Duodenal mucosa (tissue), 2 donors: ENCODE measurements around the gene NPM1.

Source experiments
- H3K27ac ChIP-seq: one replicate; pipeline ENCODE4 v1.7.0; 2013; ENCODE audit warnings: low read depth, low read length
- H3K27me3 ChIP-seq, 2 donors: one replicate each; pipeline ENCODE4 v1.7.0; 2013; ENCODE audit warnings: low read length in 2 of 2, control low read depth in 1 of 2; ENCODE audit not compliant: insufficient read depth in 2 of 2, control insufficient read depth in 1 of 2
- H3K36me3 ChIP-seq, 2 donors: one replicate each; pipeline ENCODE4 v1.7.0; 2013; ENCODE audit warnings: low read length in 2 of 2, control low read depth in 1 of 2; ENCODE audit not compliant: insufficient read depth in 2 of 2, control insufficient read depth in 1 of 2
- H3K4me1 ChIP-seq, 2 donors: one replicate each; pipeline ENCODE4 v1.7.0; 2013; ENCODE audit warnings: low read length in 2 of 2, control low read depth in 1 of 2; ENCODE audit not compliant: insufficient read depth in 2 of 2, control insufficient read depth in 1 of 2
- H3K4me3 ChIP-seq, 2 donors: one replicate each; pipeline ENCODE4 v1.7.0; 2013; ENCODE audit warnings: low read length in 2 of 2, low read depth in 1 of 2
- H3K9ac ChIP-seq, 2 donors: one replicate each; pipeline ENCODE4 v1.7.0; 2013; ENCODE audit warnings: low read length in 2 of 2, low read depth in 1 of 2
- H3K9me3 ChIP-seq, 2 donors: one replicate each; pipeline ENCODE4 v1.7.0; 2013; ENCODE audit warnings: low read length in 2 of 2, control low read depth in 1 of 2; ENCODE audit not compliant: control insufficient read depth in 1 of 2

NPM1 gene

DNA sequence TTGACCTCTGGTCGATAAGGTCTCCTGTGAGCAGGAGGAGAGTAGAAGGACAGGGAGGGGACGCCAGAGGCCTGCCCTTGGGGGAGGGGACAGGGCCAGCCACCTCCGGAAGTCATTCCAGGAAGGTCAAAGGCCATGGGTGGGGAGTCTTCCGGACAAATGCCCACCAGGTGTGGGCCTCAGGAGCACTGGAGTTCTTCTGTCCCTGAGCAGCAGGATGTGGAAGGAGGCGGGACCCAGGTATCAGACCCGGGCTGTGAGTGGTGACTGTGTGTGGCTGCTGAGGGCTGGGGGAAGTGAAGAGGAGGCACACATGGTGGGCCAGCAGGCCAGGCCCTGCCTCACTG, 45.7 kb downstream of the NPM1 start:
- H3K4me1 ChIP-seq: no peaks in the 10 kb centered on the region
- no peaks in the 10 kb centered on the region for H3K27me3 ChIP-seq
- H3K9ac ChIP-seq: no peak overlapping the region
- no peaks in the 10 kb centered on the region for H3K36me3 ChIP-seq
- no peak overlapping the region for H3K4me3 ChIP-seq
- no peak overlapping the region for H3K27ac ChIP-seq
- no peaks in the 10 kb centered on the region for H3K9me3 ChIP-seq

DNA sequence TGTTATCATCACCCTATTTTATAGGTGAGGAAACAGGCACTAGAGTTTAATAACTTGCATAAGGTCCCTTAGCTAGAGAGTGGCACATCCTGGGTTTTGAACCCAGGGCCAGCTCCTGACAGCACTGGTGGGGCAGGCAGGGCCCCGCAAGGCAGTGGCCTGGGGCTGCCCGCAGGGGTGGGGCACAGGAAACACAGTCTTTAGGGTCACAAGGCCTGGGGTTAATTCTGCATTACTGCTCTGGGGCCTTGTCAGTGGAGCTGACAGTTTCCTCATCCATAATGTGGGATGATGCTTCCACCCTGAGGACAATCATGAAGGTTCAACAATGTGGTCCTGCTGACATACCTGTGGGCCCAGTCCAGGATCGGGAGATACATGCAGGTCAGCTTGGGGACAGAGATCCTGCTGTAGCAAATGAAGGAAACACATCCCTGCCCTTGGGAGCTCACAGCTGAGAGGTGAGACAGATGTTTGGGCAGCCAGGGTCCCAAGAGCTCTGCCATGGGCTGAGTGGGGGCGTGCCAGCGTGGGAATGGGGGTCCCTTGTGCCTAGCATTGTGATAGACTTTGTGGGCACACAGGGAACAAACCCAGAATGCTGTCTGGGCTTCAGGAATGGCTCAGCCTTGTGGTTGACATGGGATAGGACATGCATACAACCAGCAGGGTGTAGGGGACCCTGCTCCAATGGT, 46.5 kb downstream of the NPM1 start:
- Histone ChIP-seq H3K4me3 (no peak overlapping the region), H3K9ac (no peak overlapping the region), H3K27ac (no peak overlapping the region), H3K27me3 (no peaks in the 10 kb centered on the region), H3K9me3 (no peaks in the 10 kb centered on the region), H3K4me1 (no peaks in the 10 kb centered on the region), H3K36me3 (no peaks in the 10 kb centered on the region)

DNA sequence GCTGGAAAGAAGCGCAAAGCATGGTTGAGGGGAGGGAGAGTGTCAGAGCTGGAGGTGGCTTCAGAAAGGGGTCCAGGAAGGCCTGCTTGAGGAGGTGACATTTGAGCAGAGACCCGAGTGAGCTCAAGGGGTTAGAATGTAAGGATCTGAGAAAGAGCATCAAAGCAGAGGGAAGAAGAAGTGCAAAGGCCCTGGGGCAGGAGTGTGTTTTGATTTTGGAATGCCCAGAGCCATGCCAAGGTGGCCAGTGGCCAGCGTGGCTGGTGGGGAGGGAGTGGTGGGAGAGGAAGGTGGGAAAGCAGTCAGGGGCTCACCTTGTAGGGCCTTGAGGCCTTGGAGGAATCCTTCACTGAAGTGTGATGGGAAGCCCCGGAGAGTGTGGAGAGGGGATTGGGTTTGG, 47.2 kb downstream of the NPM1 start:
- no peaks in the 10 kb centered on the region for H3K9me3 ChIP-seq
- H3K27ac ChIP-seq: no peak overlapping the region
- H3K36me3 ChIP-seq: no peaks in the 10 kb centered on the region
- no peaks in the 10 kb centered on the region for H3K27me3 ChIP-seq
- no peak overlapping the region for H3K9ac ChIP-seq
- H3K4me1 ChIP-seq: no peaks in the 10 kb centered on the region
- no peak overlapping the region for H3K4me3 ChIP-seq

DNA sequence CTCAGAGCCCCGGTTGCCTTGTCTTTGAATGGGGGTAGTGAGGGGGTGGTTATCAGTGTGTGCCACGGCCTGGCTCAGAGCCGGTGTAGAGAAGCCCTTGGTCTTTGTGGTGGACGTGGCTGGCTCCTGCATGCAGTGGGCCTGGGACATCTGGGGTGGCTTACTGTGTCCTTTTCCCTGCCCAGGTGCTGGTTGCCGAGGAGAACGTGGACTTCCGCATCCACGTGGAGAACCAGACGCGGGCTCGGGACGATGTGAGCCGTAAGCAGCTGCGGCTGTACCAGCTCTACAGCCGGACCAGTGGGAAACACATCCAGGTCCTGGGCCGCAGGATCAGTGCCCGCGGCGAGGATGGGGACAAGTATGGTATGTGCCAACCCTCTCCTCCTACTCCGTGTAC, 48.3 kb downstream of the NPM1 start:
- H3K4me1 ChIP-seq: no peaks in the 10 kb centered on the region
- H3K9ac ChIP-seq: no peak overlapping the region
- no peak overlapping the region for H3K27ac ChIP-seq
- H3K27me3 ChIP-seq: no peaks in the 10 kb centered on the region
- no peak overlapping the region for H3K4me3 ChIP-seq
- H3K9me3 ChIP-seq: no peaks in the 10 kb centered on the region
- H3K36me3 ChIP-seq: no peaks in the 10 kb centered on the region

DNA sequence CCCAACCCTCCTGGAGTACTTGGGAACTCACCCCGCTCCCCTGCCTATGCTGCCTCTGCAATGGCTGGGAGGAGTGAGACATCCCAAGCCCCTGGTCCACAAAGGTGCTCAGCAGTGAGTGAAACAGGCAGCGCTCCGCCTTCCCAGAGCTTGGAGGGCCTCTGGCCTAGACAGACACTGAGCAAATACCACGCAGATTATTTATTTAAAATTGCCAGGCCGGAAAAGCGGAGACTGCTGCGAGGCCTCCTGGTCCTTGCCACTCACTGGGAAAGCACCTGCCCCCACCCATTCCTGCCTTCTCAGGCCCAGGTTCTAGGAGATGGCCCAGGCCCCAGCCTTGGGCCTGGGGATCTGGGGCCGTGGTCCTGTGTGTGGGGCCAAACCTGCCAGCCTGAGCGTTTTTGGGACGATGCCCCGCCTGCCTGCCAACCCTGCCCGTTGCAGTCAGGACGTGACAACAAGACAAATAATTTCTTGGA, 49.2 kb downstream of the NPM1 start:
- no peaks in the 10 kb centered on the region for H3K36me3 ChIP-seq
- H3K4me1 ChIP-seq: no peaks in the 10 kb centered on the region
- H3K27ac ChIP-seq: no peak overlapping the region
- no peaks in the 10 kb centered on the region for H3K9me3 ChIP-seq
- H3K9ac ChIP-seq: no peak overlapping the region
- no peak overlapping the region for H3K4me3 ChIP-seq
- no peaks in the 10 kb centered on the region for H3K27me3 ChIP-seq

DNA sequence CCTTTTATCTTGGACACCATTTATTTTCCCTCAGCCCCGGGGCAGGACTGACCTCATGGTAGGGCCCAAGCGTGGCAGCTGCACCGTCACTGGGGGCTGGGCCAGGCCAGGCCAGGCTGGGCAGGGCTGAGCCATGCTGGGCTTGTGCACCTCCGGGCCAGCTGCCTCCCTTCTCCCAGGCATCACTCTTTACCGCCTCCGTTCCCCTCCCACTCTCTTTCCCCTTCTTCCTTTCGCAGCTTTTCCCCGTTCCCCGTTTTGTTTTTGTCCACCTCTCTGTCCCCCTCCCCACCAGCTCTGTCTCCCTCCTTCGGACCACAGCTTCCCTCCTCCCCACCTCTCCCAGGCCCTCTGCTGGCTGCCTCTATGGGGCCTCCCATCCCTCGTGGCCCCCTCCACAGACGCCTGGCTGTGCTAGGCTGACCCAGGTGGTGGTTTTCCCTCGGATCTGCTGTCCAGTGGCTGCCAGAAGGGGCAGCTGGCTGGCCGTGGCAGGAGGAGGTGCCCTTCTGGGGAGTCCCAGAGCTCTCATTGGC, 49.7 kb downstream of the NPM1 start:
- Histone ChIP-seq H3K4me1 (no peaks in the 10 kb centered on the region), H3K27ac (no peak overlapping the region), H3K4me3 (no peak overlapping the region), H3K9me3 (no peaks in the 10 kb centered on the region), H3K27me3 (no peaks in the 10 kb centered on the region), H3K36me3 (no peaks in the 10 kb centered on the region), H3K9ac (no peak overlapping the region)

DNA sequence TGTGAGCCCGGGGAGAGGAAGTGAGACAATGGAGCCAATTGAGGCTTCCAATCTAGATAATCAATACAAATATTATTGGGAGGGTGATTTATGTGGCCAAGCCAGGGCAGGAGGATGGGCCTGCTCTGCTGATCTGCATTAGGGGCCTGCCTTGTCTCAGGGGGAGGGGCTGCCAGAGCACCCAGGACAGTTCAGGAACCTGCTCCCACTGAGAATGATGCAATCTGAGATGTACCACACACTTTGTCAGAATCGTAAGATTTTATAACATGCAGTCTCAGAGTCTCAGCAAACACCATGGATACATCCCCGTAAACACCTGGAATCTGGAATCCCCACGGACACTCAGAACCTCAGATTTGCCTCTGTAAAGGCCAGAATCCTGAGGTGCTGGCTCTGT, 51.1 kb downstream of the NPM1 start:
- no peaks in the 10 kb centered on the region for H3K4me1 ChIP-seq
- no peak overlapping the region for H3K27ac ChIP-seq
- no peaks in the 10 kb centered on the region for H3K36me3 ChIP-seq
- no peaks in the 10 kb centered on the region for H3K27me3 ChIP-seq
- H3K4me3 ChIP-seq: no peak overlapping the region
- no peak overlapping the region for H3K9ac ChIP-seq
- H3K9me3 ChIP-seq: no peaks in the 10 kb centered on the region

DNA sequence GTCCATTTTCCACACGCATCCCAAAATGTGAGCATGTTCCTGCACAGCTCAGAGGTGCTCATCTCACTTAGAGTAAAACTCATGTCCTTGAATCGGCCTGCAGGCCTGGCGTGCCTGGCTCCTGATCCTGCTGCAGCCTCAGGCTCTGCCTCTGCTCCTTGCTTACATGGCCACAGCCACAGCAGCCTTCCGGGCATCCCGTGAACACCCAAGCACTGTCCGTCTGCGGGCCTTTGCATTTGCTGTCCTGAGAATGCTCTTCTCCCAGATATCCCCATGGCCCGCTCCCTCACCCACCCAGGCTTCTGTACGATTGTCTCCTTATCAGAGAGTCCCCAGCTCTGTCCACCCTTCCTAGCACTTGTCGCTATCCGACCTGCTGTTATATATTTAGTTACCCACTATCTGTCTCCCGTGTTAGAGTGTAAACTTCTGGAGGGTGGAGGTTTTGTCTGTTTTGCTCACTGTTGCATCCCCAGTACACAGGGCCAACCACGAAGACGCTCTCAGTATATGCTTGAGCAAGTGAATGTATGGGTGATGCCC, 53.7 kb downstream of the NPM1 start:
- H3K4me3 ChIP-seq: no peak overlapping the region
- no peaks in the 10 kb centered on the region for H3K27me3 ChIP-seq

DNA sequence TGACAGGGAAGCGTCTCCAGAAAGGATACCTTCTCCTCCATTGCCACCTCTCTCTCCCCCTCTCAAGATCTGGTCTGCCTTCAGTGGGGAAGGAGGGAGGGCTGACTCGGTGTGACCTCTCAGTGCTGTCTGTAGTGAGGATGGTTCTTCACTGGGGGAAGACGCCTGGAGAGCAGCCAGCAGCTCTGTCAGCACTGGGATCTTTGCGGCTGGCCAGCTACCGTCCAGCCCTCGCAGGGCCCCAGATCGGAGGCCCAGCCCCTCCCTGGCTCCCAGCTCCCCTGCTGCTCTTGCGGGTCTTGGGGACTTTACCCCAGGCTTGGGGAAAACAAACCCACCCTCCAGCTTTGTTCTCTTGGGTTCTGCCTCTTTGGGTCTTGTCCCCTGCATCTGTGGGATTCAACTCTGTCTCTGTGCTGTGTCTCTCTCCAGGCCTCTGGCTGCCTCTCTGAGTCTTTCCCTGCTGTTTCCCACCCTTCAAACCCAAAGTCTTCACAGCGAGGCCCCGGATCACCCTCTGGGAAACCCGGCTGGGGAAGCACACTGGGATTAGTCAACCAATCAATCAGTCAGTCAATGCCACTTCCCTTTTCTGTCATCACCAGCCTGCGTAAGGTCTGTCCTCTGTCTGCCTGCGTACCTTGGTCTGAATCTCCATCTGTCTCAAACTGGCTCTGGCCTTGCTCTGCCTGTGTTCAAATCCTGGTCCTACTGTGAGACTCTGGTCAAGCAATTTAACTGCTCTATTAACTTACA, 54.8 kb downstream of the NPM1 start:
- H3K36me3 ChIP-seq: no peaks in the 10 kb centered on the region
- H3K27ac ChIP-seq: no peak overlapping the region

More for the DNA sequence above, 53.7 kb downstream of the NPM1 start:
- H3K27ac ChIP-seq: no peak overlapping the region
- H3K9ac ChIP-seq: no peak overlapping the region
- no peaks in the 10 kb centered on the region for H3K4me1 ChIP-seq
- no peaks in the 10 kb centered on the region for H3K36me3 ChIP-seq
- no peaks in the 10 kb centered on the region for H3K9me3 ChIP-seq

DNA sequence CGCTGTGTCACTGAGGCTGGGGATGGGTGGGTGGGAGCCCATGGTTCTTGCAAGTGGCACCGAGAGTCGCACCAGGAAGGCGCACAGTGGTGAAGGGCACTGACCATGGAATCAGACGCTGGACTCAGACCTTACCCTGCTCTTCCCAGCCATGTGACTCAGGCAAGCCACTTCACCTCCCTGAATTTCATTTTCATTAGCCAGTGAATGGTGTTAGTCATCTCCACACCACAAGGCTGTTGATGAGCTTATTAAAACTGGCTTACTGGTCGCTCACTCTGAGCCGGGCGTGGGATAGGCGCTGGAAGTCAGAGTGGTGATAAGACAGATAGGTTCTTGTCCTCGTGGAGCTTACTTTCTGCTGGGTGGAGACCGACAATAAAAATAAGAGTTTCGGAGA, 56.9 kb downstream of the NPM1 start:
- Histone ChIP-seq H3K36me3 (no peaks in the 10 kb centered on the region), H3K9me3 (no peaks in the 10 kb centered on the region), H3K9ac (no peak overlapping the region), H3K4me3 (no peak overlapping the region), H3K27me3 (no peaks in the 10 kb centered on the region), H3K4me1 (peaks cover 0 to 2% of the 10 kb centered on the region in 2 donors), H3K27ac (no peak overlapping the region)

More for the DNA sequence above, 54.8 kb downstream of the NPM1 start:
- H3K27me3 ChIP-seq: no peaks in the 10 kb centered on the region
- no peak overlapping the region for H3K9ac ChIP-seq
- H3K4me1 ChIP-seq: no peaks in the 10 kb centered on the region
- no peaks in the 10 kb centered on the region for H3K9me3 ChIP-seq
- no peak overlapping the region for H3K4me3 ChIP-seq
